GM23338 (cell line): ENCODE data around the gene HMGCLL1. TPM values are rescaled to one million over a fixed set of nuclear protein-coding genes. Genes with fewer than 3 reads are reported as not detected.

ENCODE experiments used
- ATAC-seq: fragments of 200-7000 bp; cut with Tn5 transposase; 3 replicates; pipeline ENCODE4 v1.9.1; 2020
- DNase-seq: peaks from one replicate; pipeline ENCODE4 v3.0.0-alpha.2; 2015; ENCODE audit warnings: low spot score
- H2AFZ ChIP-seq: fragments of 200-600 bp; sonication (generic); 2 replicates; pipeline ENCODE4 v1.8.0; 2016; ENCODE audit warnings: antibody characterized with exemption, mild to moderate bottlenecking, moderate library complexity
- H3F3A ChIP-seq: fragments of 200-600 bp; sonication (generic); replicated peaks from 2 replicates; pipeline ENCODE4 v1.8.0; 2017; ENCODE audit warnings: antibody characterized with exemption, mixed run types, low read depth
- H3K27ac ChIP-seq: fragments of 200-600 bp; sonication (generic); 2 replicates; pipeline ENCODE4 v1.6.1; 2016; ENCODE audit warnings: low read depth
- H3K27me3 ChIP-seq: fragments of 200-600 bp; sonication (generic); 2 replicates; pipeline ENCODE4 v1.8.0; 2016; ENCODE audit warnings: mild to moderate bottlenecking, mixed run types, moderate library complexity; ENCODE audit not compliant: insufficient read depth
- H3K36me3 ChIP-seq: fragments of 200-600 bp; sonication (generic); 2 replicates; pipeline ENCODE4 v1.8.0; 2016; ENCODE audit warnings: mild to moderate bottlenecking; ENCODE audit not compliant: insufficient read depth
- H3K4me1 ChIP-seq: fragments of 200-600 bp; sonication (generic); 2 replicates; pipeline ENCODE4 v1.8.0; 2016; ENCODE audit warnings: mild to moderate bottlenecking, moderate library complexity; ENCODE audit not compliant: insufficient read depth
- H3K4me2 ChIP-seq: fragments of 200-600 bp; sonication (generic); 2 replicates; pipeline ENCODE4 v1.7.1; 2017; ENCODE audit warnings: mixed run types
- H3K4me3 ChIP-seq: fragments of 200-600 bp; sonication (generic); 2 replicates; pipeline ENCODE4 v1.6.1; 2016; ENCODE audit warnings: mixed run types
- H3K79me2 ChIP-seq: fragments of 200-600 bp; sonication (generic); replicated peaks from 2 replicates; pipeline ENCODE4 v1.8.0; 2017; ENCODE audit warnings: mild to moderate bottlenecking; ENCODE audit not compliant: insufficient read depth
- H3K9me2 ChIP-seq: fragments of 200-600 bp; sonication (generic); 2 replicates; pipeline ENCODE4 v1.8.0; 2017; ENCODE audit not compliant: insufficient read depth
- H4K20me1 ChIP-seq: fragments of 200-600 bp; sonication (generic); replicated peaks from 2 replicates; pipeline ENCODE4 v1.8.0; 2017; ENCODE audit warnings: mild to moderate bottlenecking; ENCODE audit not compliant: insufficient read depth
- H3K27ac Mint-ChIP-seq: 2 replicates; pipeline ENCODE4 v1.8.0; 2020; ENCODE audit warnings: inconsistent platforms, mild to moderate bottlenecking, moderate library complexity, mixed read lengths
- H3K27me3 Mint-ChIP-seq: 3 replicates; pipeline ENCODE4 v1.8.0; 2022; ENCODE audit warnings: low read depth, mild to moderate bottlenecking, moderate library complexity, mixed read lengths, inconsistent platforms; ENCODE audit not compliant: insufficient read depth, poor library complexity
- H3K36me3 Mint-ChIP-seq: 3 replicates; pipeline ENCODE4 v1.8.0; 2021; ENCODE audit warnings: low read depth, mild to moderate bottlenecking, inconsistent platforms, moderate library complexity, mixed read lengths
- H3K4me1 Mint-ChIP-seq: 3 replicates; pipeline ENCODE4 v1.8.0; 2020; ENCODE audit warnings: mild to moderate bottlenecking, inconsistent platforms, mixed read lengths
- H3K4me3 Mint-ChIP-seq: 3 replicates; pipeline ENCODE4 v1.8.0; 2021; ENCODE audit warnings: moderate library complexity, mild to moderate bottlenecking, inconsistent platforms, mixed read lengths
- H3K9me3 Mint-ChIP-seq: 3 replicates; pipeline ENCODE4 v1.8.0; 2020; ENCODE audit warnings: moderate library complexity, mild to moderate bottlenecking, inconsistent platforms, mixed read lengths
- CREB1 ChIP-seq: fragments of 250-450 bp; sonication (Bioruptor Pico); IDR thresholded peaks from 2 replicates; pipeline ENCODE4 v1.5.0; 2020; ENCODE audit warnings: low read depth, mild to moderate bottlenecking, moderate library complexity
- EZH2phosphoT487 ChIP-seq: fragments of 200-600 bp; sonication (generic); IDR thresholded peaks from one replicate; pipeline ENCODE4 v1.8.1; 2018; ENCODE audit warnings: antibody characterized with exemption; ENCODE audit not compliant: unreplicated experiment
- JUNB ChIP-seq: IDR thresholded peaks from one replicate; pipeline ENCODE4 v1.6.1; 2016; ENCODE audit warnings: antibody characterized with exemption; ENCODE audit not compliant: unreplicated experiment
- NANOG ChIP-seq: IDR thresholded peaks from 2 replicates; pipeline ENCODE4 v1.6.1; 2016; ENCODE audit warnings: antibody characterized with exemption, borderline replicate concordance
- POLR2AphosphoS5 ChIP-seq: IDR thresholded peaks from 2 replicates; pipeline ENCODE4 v1.6.1; 2016; ENCODE audit warnings: antibody characterized with exemption, low read depth
- STAT1 ChIP-seq: IDR thresholded peaks from one replicate; pipeline ENCODE4 v1.6.1; 2016; ENCODE audit warnings: antibody characterized with exemption; ENCODE audit not compliant: unreplicated experiment
- ZNF114 ChIP-seq: fragments of 250-450 bp; sonication (Bioruptor Pico); IDR thresholded peaks from 2 replicates; pipeline ENCODE4 v1.5.0; 2020; ENCODE audit warnings: mild to moderate bottlenecking, moderate library complexity
- ZNF331 ChIP-seq: fragments of 250-450 bp; sonication (Bioruptor Pico); IDR thresholded peaks from 2 replicates; pipeline ENCODE4 v1.5.0; 2020; ENCODE audit warnings: low read depth, mild to moderate bottlenecking, moderate library complexity
- polyA plus RNA-seq: library from polyadenylated mRNA; unstranded; fragments of >200 nt; fragmentation: Nextera tagmentation; extraction: Ambion mirVana; gene quantifications from 2 replicates; pipeline ENCODE4 v1.2.1, GENCODE V29; 2016
- total RNA-seq: library from RNA; depleted of rRNA; stranded (reverse); fragments of >200 nt; shearing (Covaris generic); gene quantifications from 2 replicates; pipeline ENCODE4 v1.2.3, GENCODE V29; 2014
- TF ChIP-seq, protein P1 (sequence below): fragments of 250-450 bp; sonication (Bioruptor Pico); IDR thresholded peaks from 2 replicates; pipeline ENCODE4 v1.5.0; 2020; ENCODE audit warnings: mild to moderate bottlenecking, moderate library complexity
- TF ChIP-seq, protein P2 (sequence below), 2 experiments: fragments of 200-600 bp in 1 of 2; sonication (generic) in 1 of 2; conservative IDR thresholded peaks; 2 replicates each; pipeline versions ENCODE4 v1.5.1 to v1.6.1; 2016 to 2017; ENCODE audit warnings: antibody characterized with exemption in 2 of 2, low read depth in 2 of 2, mild to moderate bottlenecking in 2 of 2, moderate library complexity in 1 of 2

The HMGCLL1 gene
- total and polyA plus RNA-seq, 2 experiments from 2014 or later = 0.24 TPM; not detected in 1

DNA sequence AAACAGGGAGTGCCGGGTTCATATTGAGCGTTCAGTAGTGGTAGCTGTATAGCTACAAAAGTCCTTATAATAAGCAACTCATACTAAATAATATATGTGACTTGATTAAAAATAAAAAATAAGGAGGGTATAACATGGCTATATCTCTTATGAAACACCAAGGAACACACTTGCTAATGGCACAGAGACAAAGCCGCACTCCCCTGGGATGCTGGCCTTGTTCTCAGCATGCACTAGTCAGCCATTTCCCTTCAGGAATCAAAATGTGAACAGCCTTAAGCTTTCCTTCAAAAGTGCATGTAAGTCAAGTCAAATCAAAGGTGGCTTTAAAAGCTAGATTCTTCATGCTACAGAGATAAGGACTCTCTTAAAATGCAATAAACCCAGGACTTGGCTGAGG is 9.4 kb downstream of the HMGCLL1 start:
- Histone ChIP-seq H3K4me1 (no peaks in the 10 kb centered on the region), H3F3A (no peaks in the 10 kb centered on the region), H3K36me3 (no peaks in the 10 kb centered on the region), H3K27ac (no peak overlapping the region), H3K9me2 (no peaks in the 10 kb centered on the region; the same call in 1 of the 2 replicates), H3K27me3 (no peaks in the 10 kb centered on the region), H2AFZ (no peak overlapping the region; the same call in 1 of the 2 replicates), H3K4me3 (no peak overlapping the region), H3K4me2 (no peak overlapping the region), H3K79me2 (no peaks in the 10 kb centered on the region), H4K20me1 (no peaks in the 10 kb centered on the region)
- Mint-ChIP-seq H3K4me1 (peaks cover 5% of the 10 kb centered on the region; the same call in 2 of the 3 replicates), H3K36me3 (peaks cover 3% of the 10 kb centered on the region; the same call in 2 of the 3 replicates), H3K9me3 (peaks cover 9% of the 10 kb centered on the region), H3K4me3 (no peak overlapping the region), H3K27ac (no peak overlapping the region), H3K27me3 (no peaks in the 10 kb centered on the region)
- ATAC-seq (no peak), DNase-seq (no peak)
- TF ChIP-seq POLR2AphosphoS5 = no peak
- no peak for TF ChIP-seq ZNF114
- TF ChIP-seq ZNF331 (CRISPR knock-in tag) = no peak
- TF ChIP-seq NANOG = no peak
- TF ChIP-seq EZH2phosphoT487 = no peak
- TF ChIP-seq STAT1 = no peak
- TF ChIP-seq JUNB = no peak
- TF ChIP-seq, protein P1, sequence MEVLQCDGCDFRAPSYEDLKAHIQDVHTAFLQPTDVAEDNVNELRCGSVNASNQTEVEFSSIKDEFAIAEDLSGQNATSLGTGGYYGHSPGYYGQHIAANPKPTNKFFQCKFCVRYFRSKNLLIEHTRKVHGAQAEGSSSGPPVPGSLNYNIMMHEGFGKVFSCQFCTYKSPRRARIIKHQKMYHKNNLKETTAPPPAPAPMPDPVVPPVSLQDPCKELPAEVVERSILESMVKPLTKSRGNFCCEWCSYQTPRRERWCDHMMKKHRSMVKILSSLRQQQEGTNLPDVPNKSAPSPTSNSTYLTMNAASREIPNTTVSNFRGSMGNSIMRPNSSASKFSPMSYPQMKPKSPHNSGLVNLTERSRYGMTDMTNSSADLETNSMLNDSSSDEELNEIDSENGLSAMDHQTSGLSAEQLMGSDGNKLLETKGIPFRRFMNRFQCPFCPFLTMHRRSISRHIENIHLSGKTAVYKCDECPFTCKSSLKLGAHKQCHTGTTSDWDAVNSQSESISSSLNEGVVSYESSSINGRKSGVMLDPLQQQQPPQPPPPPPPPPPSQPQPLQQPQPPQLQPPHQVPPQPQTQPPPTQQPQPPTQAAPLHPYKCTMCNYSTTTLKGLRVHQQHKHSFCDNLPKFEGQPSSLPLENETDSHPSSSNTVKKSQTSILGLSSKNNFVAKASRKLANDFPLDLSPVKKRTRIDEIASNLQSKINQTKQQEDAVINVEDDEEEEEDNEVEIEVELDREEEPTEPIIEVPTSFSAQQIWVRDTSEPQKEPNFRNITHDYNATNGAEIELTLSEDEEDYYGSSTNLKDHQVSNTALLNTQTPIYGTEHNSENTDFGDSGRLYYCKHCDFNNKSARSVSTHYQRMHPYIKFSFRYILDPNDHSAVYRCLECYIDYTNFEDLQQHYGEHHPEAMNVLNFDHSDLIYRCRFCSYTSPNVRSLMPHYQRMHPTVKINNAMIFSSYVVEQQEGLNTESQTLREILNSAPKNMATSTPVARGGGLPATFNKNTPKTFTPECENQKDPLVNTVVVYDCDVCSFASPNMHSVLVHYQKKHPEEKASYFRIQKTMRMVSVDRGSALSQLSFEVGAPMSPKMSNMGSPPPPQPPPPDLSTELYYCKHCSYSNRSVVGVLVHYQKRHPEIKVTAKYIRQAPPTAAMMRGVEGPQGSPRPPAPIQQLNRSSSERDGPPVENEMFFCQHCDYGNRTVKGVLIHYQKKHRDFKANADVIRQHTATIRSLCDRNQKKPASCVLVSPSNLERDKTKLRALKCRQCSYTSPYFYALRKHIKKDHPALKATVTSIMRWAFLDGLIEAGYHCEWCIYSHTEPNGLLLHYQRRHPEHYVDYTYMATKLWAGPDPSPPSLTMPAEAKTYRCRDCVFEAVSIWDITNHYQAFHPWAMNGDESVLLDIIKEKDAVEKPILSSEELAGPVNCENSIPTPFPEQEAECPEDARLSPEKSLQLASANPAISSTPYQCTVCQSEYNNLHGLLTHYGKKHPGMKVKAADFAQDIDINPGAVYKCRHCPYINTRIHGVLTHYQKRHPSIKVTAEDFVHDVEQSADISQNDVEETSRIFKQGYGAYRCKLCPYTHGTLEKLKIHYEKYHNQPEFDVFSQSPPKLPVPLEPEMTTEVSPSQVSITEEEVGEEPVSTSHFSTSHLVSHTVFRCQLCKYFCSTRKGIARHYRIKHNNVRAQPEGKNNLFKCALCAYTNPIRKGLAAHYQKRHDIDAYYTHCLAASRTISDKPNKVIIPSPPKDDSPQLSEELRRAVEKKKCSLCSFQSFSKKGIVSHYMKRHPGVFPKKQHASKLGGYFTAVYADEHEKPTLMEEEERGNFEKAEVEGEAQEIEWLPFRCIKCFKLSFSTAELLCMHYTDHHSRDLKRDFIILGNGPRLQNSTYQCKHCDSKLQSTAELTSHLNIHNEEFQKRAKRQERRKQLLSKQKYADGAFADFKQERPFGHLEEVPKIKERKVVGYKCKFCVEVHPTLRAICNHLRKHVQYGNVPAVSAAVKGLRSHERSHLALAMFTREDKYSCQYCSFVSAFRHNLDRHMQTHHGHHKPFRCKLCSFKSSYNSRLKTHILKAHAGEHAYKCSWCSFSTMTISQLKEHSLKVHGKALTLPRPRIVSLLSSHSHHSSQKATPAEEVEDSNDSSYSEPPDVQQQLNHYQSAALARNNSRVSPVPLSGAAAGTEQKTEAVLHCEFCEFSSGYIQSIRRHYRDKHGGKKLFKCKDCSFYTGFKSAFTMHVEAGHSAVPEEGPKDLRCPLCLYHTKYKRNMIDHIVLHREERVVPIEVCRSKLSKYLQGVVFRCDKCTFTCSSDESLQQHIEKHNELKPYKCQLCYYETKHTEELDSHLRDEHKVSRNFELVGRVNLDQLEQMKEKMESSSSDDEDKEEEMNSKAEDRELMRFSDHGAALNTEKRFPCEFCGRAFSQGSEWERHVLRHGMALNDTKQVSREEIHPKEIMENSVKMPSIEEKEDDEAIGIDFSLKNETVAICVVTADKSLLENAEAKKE (CRISPR knock-in tag) = no peak
- TF ChIP-seq, protein P2, sequence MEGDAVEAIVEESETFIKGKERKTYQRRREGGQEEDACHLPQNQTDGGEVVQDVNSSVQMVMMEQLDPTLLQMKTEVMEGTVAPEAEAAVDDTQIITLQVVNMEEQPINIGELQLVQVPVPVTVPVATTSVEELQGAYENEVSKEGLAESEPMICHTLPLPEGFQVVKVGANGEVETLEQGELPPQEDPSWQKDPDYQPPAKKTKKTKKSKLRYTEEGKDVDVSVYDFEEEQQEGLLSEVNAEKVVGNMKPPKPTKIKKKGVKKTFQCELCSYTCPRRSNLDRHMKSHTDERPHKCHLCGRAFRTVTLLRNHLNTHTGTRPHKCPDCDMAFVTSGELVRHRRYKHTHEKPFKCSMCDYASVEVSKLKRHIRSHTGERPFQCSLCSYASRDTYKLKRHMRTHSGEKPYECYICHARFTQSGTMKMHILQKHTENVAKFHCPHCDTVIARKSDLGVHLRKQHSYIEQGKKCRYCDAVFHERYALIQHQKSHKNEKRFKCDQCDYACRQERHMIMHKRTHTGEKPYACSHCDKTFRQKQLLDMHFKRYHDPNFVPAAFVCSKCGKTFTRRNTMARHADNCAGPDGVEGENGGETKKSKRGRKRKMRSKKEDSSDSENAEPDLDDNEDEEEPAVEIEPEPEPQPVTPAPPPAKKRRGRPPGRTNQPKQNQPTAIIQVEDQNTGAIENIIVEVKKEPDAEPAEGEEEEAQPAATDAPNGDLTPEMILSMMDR (conservative IDR thresholded peaks at IDR 0.05; ENCODE audit: low read depth in 2 of 2) = no peak
- TF ChIP-seq CREB1 (CRISPR knock-in tag) = no peak
